Activated CD4-positive, alpha-beta memory T cell treated with anti-CD3 and anti-CD28 coated beads, Interleukin-2, amount 10 ng/mL, durations not matched to agents 7 days and 5 days (primary cell): ENCODE measurements around the gene EMD. TPM values are rescaled to one million over a fixed set of nuclear protein-coding genes. Genes with fewer than 3 reads are reported as not detected.
"Not testable (repeated sequence)": the region's sequence is repeated elsewhere in the genome, so short reads cannot be mapped to it uniquely, and the experiment has no call there.

Source experiments
- CTCF ChIA-PET: fragments of 350-600 bp; sonication (Branson Sonifier 250); formaldehyde crosslinking; loops from one replicate; lab custom pipeline; 2021; ENCODE audit warnings: antibody characterized with exemption, inconsistent platforms; lab: Charles Lee
- POLR2A ChIA-PET: fragments of 350-600 bp; sonication (Branson Sonifier 250); formaldehyde crosslinking; loops from one replicate; lab custom pipeline; 2021; ENCODE audit warnings: antibody characterized with exemption; lab: Charles Lee
- DNase-seq: peaks from one replicate; pipeline ENCODE4 v3.0.0-alpha.2; 2020
- H3K27ac Mint-ChIP-seq: one replicate; pipeline ENCODE4 v1.8.0; 2021; ENCODE audit warnings: mild to moderate bottlenecking, mixed read lengths
- H3K27me3 Mint-ChIP-seq: one replicate; pipeline ENCODE4 v1.8.0; 2021; ENCODE audit warnings: mixed read lengths
- H3K36me3 Mint-ChIP-seq: one replicate; pipeline ENCODE4 v1.8.0; 2021; ENCODE audit warnings: low read depth, mixed read lengths
- H3K4me1 Mint-ChIP-seq: one replicate; pipeline ENCODE4 v1.8.0; 2021; ENCODE audit warnings: mixed read lengths
- H3K4me3 Mint-ChIP-seq: one replicate; pipeline ENCODE4 v1.8.0; 2021; ENCODE audit warnings: mild to moderate bottlenecking, mixed read lengths
- H3K9me3 Mint-ChIP-seq: one replicate; pipeline ENCODE4 v1.8.0; 2021; ENCODE audit warnings: mixed read lengths
- total RNA-seq, 2 experiments: library from RNA; stranded (reverse); gene quantifications; one replicate each; pipeline ENCODE4 v1.2.3, GENCODE V29; 2021

EMD gene
- total RNA-seq, 2 experiments from 2014 or later, result 65.5 to 66.0 TPM

DNA sequence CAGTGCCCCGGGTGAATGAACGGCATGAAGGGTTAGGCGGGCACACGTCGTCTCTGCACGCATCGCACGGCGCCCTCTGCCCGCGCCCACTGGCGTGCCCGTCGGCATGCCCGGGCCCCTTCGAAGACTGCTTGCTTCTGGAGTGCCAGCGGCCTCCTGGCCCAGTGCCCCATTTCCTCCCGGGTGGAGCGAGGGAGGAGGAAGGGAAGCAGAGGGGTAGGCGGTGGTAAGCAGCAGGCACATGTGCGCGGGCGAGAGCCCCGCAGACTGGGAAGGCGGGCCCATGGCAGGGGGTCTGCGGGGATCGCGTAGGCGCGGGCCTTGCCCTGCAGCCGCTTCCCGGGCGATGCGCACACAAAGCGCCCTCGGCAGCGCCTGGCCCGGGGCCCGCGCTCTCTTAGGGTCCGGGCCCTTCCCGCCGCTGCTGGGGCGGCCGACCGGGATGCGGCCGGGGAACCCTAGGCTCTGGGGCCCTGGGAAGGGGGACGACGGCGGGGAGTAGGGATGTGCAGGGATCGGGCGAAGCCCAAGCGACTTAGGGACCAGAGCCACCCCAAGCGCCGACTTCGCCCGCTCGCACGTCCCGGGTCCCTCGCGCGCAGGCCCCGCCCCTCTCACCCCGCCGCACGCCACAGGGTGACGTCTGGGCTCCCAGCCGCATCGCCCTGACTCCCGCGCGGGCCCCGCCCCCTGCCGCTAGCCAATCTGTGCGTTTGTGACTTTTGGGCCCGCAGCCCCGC, 866 bp upstream of the EMD start:
- peak; percentile 39 for DNase-seq
- ChIA-PET POLR2A (interaction anchor here (0.6 to 2.0 kb wide), 5 partner anchors 8 to 360 kb away, joined by 3 to 17 read pairs (median 4); no protein-coding TSS in a partner anchor), CTCF (interaction anchor here (0.6 to 1.5 kb wide), 2 partner anchors 10 to 49 kb away, joined by 3 to 4 read pairs; no protein-coding TSS in a partner anchor)
- Mint-ChIP-seq H3K4me1 (peaks cover 33% of the 10 kb centered on the region), H3K9me3 (no peaks in the 10 kb centered on the region), H3K27ac (peak overlapping the region; percentile 87), H3K36me3 (peaks cover 2% of the 10 kb centered on the region), H3K4me3 (peak overlapping the region; percentile 80), H3K27me3 (no peaks in the 10 kb centered on the region)

DNA sequence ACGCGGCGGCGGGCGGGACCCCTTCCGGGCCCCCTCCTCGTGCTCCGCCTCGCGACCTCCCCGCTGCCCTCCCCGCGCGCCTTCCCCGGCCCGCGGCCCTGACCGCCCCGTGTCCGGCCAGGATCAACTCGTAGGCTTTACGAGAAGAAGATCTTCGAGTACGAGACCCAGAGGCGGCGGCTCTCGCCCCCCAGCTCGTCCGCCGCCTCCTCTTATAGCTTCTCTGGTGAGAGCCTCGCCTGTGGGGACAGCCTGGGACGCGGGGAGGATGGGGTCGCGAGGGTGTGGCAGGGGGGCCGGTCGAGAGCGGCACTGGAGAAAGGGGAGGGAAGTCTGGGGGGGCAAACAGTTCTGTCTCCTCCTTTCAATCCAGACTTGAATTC, 465 bp downstream of the EMD start:
- peak overlapping the region; percentile 80 for H3K4me3 Mint-ChIP-seq
- peaks cover 30% of the 10 kb centered on the region for H3K4me1 Mint-ChIP-seq
- H3K9me3 Mint-ChIP-seq, result no peaks in the 10 kb centered on the region
- H3K36me3 Mint-ChIP-seq, result peaks cover 2% of the 10 kb centered on the region
- no peaks in the 10 kb centered on the region for H3K27me3 Mint-ChIP-seq
- DNase-seq, result no peak
- ChIA-PET POLR2A (interaction anchor here (1.0 to 2.0 kb wide), 5 partner anchors 10 to 361 kb away, joined by 3 to 17 read pairs (median 4); partner anchors contain the start of gene RPL10), CTCF (interaction anchor here (1.5 kb wide), 1 partner anchor 11 kb away, joined by 4 read pairs; no protein-coding TSS in a partner anchor)
- peak overlapping the region; percentile 84 for H3K27ac Mint-ChIP-seq

DNA sequence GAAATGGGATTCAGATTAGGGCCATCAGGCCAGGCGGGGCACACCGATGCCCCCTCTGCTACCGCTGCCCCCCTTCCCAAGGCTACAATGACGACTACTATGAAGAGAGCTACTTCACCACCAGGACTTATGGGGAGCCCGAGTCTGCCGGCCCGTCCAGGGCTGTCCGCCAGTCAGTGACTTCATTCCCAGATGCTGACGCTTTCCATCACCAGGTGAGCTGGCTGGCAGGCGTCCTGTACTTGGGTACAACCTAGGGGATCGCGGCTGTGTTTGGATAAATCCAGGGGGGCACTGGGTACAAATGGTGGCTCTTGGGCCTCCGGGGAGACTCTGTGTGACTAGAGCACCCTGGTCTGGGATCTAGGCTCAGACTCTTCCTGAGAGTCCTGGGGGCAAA, 1.1 kb downstream of the EMD start:
- POLR2A ChIA-PET, result interaction anchor here (1.0 to 2.0 kb wide), 4 partner anchors 10 to 361 kb away, joined by 3 to 17 read pairs (median 4); partner anchors contain the start of gene RPL10
- H3K9me3 Mint-ChIP-seq, result no peaks in the 10 kb centered on the region

GRCh38 chrX:154380787-154381186, 1.7 kb downstream of the EMD start:
- H3K27me3 Mint-ChIP-seq, result no peaks in the 10 kb centered on the region
- DNase-seq, result no peak
- no peaks in the 10 kb centered on the region for H3K9me3 Mint-ChIP-seq
- ChIA-PET POLR2A (interaction anchor here (1.2 to 1.4 kb wide), 2 partner anchors 29 to 32 kb away, joined by 3 to 4 read pairs; no protein-coding TSS in a partner anchor), CTCF (no interaction called here)
- peak overlapping the region; percentile 68 for H3K27ac Mint-ChIP-seq
- H3K36me3 Mint-ChIP-seq, result peaks cover 2% of the 10 kb centered on the region
- peaks cover 25% of the 10 kb centered on the region for H3K4me1 Mint-ChIP-seq
- peak overlapping the region; percentile 80 for H3K4me3 Mint-ChIP-seq

More for the DNA sequence above, 1.1 kb downstream of the EMD start:
- no peak for DNase-seq
- peaks cover 2% of the 10 kb centered on the region for H3K36me3 Mint-ChIP-seq
- H3K4me1 Mint-ChIP-seq, result peaks cover 26% of the 10 kb centered on the region
- peak overlapping the region; percentile 80 for H3K4me3 Mint-ChIP-seq
- CTCF ChIA-PET, result interaction anchor here (1.5 kb wide), 1 partner anchor 12 kb away, joined by 4 read pairs; no protein-coding TSS in a partner anchor
- H3K27me3 Mint-ChIP-seq, result no peaks in the 10 kb centered on the region
- peak overlapping the region; percentile 84 for H3K27ac Mint-ChIP-seq

DNA sequence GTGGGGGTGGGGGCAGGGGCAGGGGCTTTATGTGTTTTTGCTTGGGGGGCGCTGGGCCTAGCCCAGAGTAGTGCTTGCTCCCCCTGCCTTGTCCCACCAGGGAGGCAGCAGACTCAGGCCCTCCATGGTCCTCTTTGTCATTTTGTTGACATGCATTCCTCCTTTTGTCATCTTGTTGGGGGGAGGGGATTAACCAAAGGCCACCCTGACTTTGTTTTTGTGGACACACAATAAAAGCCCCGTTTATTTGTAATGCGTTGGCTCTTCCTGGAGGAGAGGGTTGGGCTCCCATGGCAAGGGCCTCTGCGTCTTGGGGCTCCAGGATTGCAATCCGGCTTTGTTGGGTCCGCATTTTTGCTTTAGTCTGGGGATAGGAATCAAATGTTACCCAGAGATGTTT, 2.2 kb downstream of the EMD start:
- H3K27ac Mint-ChIP-seq, result no peak overlapping the region
- H3K4me1 Mint-ChIP-seq, result peaks cover 24% of the 10 kb centered on the region
- no peak overlapping the region for H3K4me3 Mint-ChIP-seq
- CTCF ChIA-PET, result no interaction called here
- POLR2A ChIA-PET, result interaction anchor here (1.2 to 1.4 kb wide), 2 partner anchors 29 to 32 kb away, joined by 3 to 4 read pairs; no protein-coding TSS in a partner anchor
- no peaks in the 10 kb centered on the region for H3K9me3 Mint-ChIP-seq
- no peaks in the 10 kb centered on the region for H3K27me3 Mint-ChIP-seq
- DNase-seq, result no peak
- H3K36me3 Mint-ChIP-seq, result peaks cover 2% of the 10 kb centered on the region

DNA sequence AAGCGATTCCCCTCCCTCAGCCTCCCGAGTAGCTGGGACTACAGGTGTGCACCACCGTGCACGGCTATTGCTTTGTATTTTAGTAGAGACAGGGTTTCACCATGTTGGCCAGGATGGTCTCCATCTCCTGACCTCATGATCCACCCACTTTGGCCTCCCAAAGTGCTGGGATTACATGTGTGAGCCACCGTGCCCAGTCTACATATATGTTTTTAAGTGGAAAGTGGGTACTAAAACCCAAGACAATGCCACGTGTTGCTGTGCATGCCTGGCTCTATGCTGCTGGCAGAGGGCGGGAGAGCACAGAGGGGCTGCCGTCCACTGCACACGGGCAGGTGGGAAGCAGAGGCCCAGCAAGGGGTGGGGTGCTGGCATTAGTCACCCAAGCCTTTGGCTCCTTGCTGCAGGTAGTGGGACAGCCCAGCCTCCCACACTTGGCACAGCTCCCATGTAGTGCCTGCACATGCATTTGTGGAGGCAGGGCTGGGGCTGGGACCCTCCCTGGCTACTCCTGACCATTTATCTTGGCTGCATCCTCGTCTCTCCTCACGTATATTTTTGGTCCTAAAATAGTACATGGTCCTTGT, 3.5 kb downstream of the EMD start:
- H3K4me1 Mint-ChIP-seq, result peaks cover 13% of the 10 kb centered on the region
- H3K9me3 Mint-ChIP-seq, result no peaks in the 10 kb centered on the region
- POLR2A ChIA-PET, result interaction anchor here (0.6 to 2.2 kb wide), 4 partner anchors 9 to 459 kb away, joined by 3 to 9 read pairs (median 3); partner anchors contain the start of gene RPL10
- H3K27ac Mint-ChIP-seq, result no peak overlapping the region
- no peaks in the 10 kb centered on the region for H3K27me3 Mint-ChIP-seq
- no peak for DNase-seq
- H3K4me3 Mint-ChIP-seq, result no peak overlapping the region
- H3K36me3 Mint-ChIP-seq, result peaks cover 2% of the 10 kb centered on the region
- CTCF ChIA-PET, result no interaction called here

DNA sequence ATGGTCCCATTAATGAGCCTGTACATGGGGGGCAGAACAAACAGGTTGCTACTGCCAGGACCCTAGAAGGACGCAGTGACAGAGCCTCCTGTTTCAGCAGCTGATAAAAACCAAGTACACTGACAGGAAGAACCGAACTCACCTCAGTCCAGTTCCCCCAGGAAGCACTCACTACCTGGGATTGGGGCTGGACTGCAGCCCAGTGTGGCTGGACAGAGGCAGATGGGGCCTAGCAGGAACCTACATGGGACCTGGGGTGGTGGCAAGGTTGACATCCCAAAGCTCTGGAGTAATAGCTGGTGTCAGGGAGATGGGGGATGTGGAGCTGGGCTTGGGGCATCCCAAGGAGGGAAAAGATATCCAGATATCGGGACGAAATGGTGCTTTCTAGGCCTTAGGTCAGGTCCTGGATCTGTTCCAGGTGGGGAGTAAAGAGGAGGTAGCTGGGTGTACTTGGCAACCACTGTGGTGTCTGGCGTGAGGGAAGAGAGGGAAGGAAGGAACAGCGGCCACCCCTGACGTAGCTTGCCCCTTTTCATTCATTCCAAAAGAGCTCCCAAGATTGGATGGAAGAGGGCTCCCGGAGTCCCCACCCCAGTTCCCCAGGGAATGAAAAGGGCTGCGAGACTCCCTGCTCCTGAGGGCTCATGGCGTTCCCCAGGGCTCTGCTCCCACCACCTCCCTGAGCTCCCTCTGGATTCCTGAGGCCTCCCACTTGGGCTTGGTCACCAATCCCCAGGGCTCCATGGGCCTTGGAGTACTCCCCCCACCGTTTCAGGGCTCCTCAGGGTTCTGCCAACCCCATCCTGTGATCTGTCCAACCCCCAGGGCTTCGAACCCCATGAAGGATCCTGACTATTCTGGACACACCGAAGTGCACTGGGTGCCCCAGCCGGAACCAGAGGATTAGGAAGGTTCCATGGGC, 4.5 kb downstream of the EMD start:
- Mint-ChIP-seq H3K4me3 (no peak overlapping the region), H3K36me3 (peaks cover 2% of the 10 kb centered on the region), H3K4me1 (peaks cover 11% of the 10 kb centered on the region), H3K9me3 (no peaks in the 10 kb centered on the region), H3K27me3 (no peaks in the 10 kb centered on the region), H3K27ac (no peak overlapping the region)
- POLR2A ChIA-PET, result interaction anchor here (1.1 to 2.2 kb wide), 4 partner anchors 10 to 460 kb away, joined by 3 to 10 read pairs (median 6); partner anchors contain the start of gene RPL10
- CTCF ChIA-PET, result interaction anchor here (1.2 kb wide), 1 partner anchor 15 kb away, joined by 3 read pairs; no protein-coding TSS in a partner anchor
- DNase-seq, result no peak

DNA sequence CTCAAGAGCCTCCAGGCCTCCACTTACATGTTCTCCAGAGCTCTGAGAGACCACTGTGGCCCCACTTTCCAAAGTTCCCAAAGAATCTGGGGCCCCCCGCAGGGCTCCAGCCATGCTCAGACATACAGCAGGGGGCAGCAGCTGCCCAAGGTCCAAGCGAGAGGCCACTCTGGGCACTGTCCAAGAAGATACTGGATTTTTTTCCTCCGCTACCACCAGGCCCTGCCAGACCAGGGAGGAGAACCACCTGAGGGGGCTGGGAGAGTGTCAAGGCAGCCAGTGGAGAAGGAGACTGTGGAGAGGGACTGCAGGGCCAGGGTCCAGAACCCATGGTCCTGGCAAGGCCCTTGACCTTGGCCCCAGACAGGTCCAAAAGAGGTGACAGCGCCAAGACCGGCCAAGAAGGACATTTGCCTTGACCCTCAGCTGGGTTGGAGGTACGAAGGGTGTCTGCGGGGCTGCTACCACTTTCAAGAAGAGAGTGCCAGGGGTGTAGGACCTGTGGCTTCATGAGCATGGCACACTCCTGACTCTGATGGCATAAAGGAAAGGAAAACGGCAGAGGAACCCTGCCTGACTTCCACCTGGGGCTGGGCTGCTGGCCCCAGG, 5.3 kb downstream of the EMD start:
- Mint-ChIP-seq H3K4me1 (peaks cover 11% of the 10 kb centered on the region), H3K27me3 (no peaks in the 10 kb centered on the region), H3K4me3 (no peak overlapping the region), H3K27ac (no peak overlapping the region), H3K9me3 (no peaks in the 10 kb centered on the region), H3K36me3 (peaks cover 2% of the 10 kb centered on the region)
- no peak for DNase-seq
- ChIA-PET POLR2A (interaction anchor here (1.6 kb wide), 1 partner anchor 14 kb away, joined by 10 read pairs; no protein-coding TSS in a partner anchor), CTCF (interaction anchor here (1.2 kb wide), 1 partner anchor 16 kb away, joined by 3 read pairs; no protein-coding TSS in a partner anchor)

DNA sequence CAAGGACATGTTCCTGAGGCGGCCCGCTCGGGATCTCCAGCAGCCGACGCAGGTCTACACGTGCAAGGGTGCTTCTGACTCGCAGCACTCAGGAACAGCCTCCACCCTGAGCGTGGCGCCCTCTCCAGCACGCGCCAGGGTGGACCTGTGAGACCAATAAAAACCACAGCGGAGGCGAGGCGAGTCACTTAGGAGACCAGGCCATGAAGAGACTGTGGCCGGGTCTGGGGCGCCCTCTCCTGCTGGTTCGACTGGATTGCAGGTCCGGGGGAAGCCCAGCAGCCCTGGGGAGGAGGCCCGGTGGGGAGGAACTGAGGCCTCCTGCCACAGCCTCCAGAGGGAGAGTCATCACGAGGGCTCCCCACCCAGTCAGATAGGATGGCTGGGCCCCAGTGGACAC, 9.0 kb downstream of the EMD start:
- DNase-seq, H3K4me3 Mint-ChIP-seq, H3K4me1 Mint-ChIP-seq, CTCF ChIA-PET, H3K36me3 Mint-ChIP-seq, H3K27me3 Mint-ChIP-seq, H3K27ac Mint-ChIP-seq, POLR2A ChIA-PET, H3K9me3 Mint-ChIP-seq: not testable (repeated sequence)

- H3K27ac Mint-ChIP-seq, DNase-seq, H3K4me1 Mint-ChIP-seq, H3K4me3 Mint-ChIP-seq, H3K9me3 Mint-ChIP-seq, POLR2A ChIA-PET, H3K27me3 Mint-ChIP-seq, CTCF ChIA-PET, H3K36me3 Mint-ChIP-seq: not testable (repeated sequence)
Measured at GRCh38 chrX:154388649-154389048, 9.6 kb downstream of the EMD start.

GRCh38 chrX:154389812-154390747, 11.0 kb downstream of the EMD start:
- H3K27me3 Mint-ChIP-seq, H3K4me3 Mint-ChIP-seq, H3K4me1 Mint-ChIP-seq, DNase-seq, POLR2A ChIA-PET, H3K36me3 Mint-ChIP-seq, H3K9me3 Mint-ChIP-seq, H3K27ac Mint-ChIP-seq, CTCF ChIA-PET: not testable (repeated sequence)
